Esophagus muscularis mucosa (tissue), 3 donors: ENCODE results near the gene ELAVL1.

Source experiments
- CTCF ChIP-seq, 3 experiments: fragments of 200-600 bp in 2 of 3; fragments of 450-650 bp in 1 of 3; sonication (generic) in 2 of 3; IDR thresholded peaks; one replicate each; pipeline ENCODE4 v1.5.1; 2017 to 2019; ENCODE audit warnings: antibody characterized with exemption in 3 of 3, mild to moderate bottlenecking in 2 of 3, moderate library complexity in 1 of 3
- POLR2AphosphoS5 ChIP-seq, 2 donors: sonication (generic); formaldehyde crosslinking; IDR thresholded peaks; one replicate each; pipeline ENCODE4 v1.6.1; 2017; ENCODE audit warnings: antibody characterized with exemption in 2 of 2

- TF ChIP-seq CTCF (IDR thresholded peaks at IDR 0.05): no peak
- TF ChIP-seq POLR2AphosphoS5 (IDR thresholded peaks at IDR 0.05): no peak
These were observed 12.4 kb upstream of the ELAVL1 start for GRCh38 chr19:8017808-8018207.
